ENCODE results near the gene CEP83.

Gene CEP83

DNA sequence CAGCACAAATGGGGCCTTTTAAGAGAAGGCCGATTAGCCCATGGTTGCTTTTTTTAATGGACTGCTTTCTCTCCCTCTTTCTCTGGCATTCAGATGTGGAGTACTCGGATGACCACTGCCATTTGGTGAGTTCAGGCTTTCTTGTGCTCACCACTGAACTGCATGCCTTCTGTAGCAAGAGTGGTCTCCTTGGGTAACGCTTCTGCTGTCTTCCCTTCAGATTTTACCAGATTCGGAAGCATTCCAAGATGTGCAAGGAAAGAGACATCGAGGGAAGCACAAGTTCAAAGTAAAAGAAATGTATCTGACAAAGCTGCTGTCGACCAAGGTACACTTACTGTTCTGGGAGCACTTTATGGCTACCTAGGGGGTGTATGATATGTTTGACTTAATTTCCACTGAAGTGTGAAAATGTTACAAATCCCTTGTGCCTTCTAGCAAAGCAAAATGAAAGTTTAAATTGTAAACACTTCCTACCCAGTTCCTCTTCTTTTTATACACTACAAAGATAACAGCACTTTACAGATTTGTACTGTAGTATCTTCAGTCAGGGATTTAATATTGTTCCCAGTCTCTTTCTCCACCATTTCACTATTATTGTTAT is 162.5 kb downstream of the CEP83 start:
- in situ Hi-C loops (cut with MboI; ENCODE audit: low sequenced_read_pairs, unreplicated experiment): no loop called here
- TF ChIP-seq, protein P1, sequence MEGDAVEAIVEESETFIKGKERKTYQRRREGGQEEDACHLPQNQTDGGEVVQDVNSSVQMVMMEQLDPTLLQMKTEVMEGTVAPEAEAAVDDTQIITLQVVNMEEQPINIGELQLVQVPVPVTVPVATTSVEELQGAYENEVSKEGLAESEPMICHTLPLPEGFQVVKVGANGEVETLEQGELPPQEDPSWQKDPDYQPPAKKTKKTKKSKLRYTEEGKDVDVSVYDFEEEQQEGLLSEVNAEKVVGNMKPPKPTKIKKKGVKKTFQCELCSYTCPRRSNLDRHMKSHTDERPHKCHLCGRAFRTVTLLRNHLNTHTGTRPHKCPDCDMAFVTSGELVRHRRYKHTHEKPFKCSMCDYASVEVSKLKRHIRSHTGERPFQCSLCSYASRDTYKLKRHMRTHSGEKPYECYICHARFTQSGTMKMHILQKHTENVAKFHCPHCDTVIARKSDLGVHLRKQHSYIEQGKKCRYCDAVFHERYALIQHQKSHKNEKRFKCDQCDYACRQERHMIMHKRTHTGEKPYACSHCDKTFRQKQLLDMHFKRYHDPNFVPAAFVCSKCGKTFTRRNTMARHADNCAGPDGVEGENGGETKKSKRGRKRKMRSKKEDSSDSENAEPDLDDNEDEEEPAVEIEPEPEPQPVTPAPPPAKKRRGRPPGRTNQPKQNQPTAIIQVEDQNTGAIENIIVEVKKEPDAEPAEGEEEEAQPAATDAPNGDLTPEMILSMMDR (IDR thresholded peaks at IDR 0.05; ENCODE audit: borderline replicate concordance, control extremely low read depth, extremely low read depth, insufficient read depth, missing control alignments): no peak
- DNase-seq (ENCODE audit: low spot score): no peak

DNA sequence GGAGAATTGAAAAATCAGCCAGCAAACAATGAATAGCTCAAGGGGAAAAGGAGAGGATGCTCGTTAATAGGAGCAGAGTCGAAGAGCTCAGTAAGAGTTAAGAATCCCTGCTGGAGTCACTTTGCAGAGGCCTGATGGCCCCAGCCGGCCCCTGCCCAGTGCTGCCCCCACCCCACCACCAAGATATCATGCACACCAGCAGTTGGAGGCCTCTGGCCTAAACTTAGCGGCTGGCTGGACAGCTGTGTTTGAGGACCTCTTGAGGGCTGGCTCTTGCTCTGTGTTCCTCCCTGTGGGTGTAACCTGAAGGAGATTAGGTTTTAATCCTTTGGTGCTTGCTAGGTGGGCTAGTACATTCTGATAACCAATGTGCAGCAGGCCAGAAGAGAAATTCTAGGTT is 169.3 kb downstream of the CEP83 start:
- in situ Hi-C loops (cut with MboI; ENCODE audit: low sequenced_read_pairs, unreplicated experiment): no loop called here
- TF ChIP-seq, protein P1 (IDR thresholded peaks at IDR 0.05; ENCODE audit: borderline replicate concordance, control extremely low read depth, extremely low read depth, insufficient read depth, missing control alignments): no peak
- DNase-seq (ENCODE audit: low spot score): no peak

DNA sequence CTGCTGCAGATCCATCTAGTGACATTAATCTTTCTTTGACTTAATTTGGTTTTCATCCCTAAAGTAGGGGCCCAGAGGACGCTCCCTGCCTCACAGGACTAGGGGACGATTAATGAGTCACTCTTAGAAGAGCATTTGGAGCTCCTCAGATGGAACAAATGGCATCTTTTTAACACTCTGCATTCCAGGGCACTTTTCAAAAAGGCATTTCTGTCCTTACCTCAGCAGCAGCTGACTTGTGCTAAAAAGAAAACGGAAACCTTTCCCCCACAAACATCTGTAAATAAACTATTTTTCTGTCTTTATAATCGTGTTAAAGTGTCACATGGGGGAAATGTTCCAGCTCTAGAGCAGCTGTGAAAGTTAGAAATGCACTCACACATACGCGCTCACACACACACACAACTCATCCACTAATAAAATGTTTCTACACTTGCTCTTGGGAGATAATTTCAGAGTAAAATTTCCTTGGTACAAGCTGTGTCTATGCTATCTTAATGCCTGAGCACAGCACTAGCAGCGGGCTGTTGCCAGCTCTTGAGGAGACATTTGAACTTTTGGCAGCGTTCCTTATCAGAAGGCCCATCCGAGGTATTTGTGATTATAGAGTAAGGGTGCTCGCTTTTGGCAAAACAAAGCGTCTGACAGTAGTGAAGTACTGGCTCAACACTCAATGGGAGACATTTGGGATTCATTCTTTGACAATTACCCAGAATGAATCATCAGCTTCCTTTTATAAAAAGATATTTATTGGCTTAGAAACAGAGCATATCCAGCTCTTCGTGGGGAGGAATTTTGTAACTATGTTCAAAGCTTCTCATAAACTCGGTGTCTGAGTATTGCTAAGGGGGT is 170.0 kb downstream of the CEP83 start:
- in situ Hi-C loops (cut with MboI; ENCODE audit: low sequenced_read_pairs, unreplicated experiment): no loop called here
- DNase-seq (ENCODE audit: low spot score): no peak
- TF ChIP-seq, protein P1 (IDR thresholded peaks at IDR 0.05; ENCODE audit: borderline replicate concordance, control extremely low read depth, extremely low read depth, insufficient read depth, missing control alignments): no peak

DNA sequence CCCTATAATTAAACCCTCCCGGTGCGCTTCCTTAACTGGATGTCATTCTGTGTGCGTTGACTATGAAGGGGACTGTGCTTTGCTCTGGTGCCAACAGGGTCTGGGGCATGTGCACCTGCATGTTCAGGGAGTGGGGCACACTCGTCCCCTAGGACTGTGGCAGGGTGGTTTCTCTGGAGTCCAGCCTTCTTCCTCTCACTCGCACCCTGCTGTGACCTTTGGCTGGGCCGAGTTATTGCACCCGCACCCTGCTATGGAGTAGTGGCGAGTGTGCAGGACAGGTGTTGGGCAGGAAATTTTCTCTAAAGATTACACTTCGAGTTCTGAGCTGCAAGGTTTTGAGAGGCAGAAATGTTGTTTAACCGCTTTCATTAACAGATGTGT is 172.4 kb downstream of the CEP83 start:
- TF ChIP-seq, protein P1 (IDR thresholded peaks at IDR 0.05; ENCODE audit: borderline replicate concordance, control extremely low read depth, extremely low read depth, insufficient read depth, missing control alignments): no peak
- DNase-seq (ENCODE audit: low spot score): no peak
- in situ Hi-C loops (cut with MboI; ENCODE audit: low sequenced_read_pairs, unreplicated experiment): no loop called here

DNA sequence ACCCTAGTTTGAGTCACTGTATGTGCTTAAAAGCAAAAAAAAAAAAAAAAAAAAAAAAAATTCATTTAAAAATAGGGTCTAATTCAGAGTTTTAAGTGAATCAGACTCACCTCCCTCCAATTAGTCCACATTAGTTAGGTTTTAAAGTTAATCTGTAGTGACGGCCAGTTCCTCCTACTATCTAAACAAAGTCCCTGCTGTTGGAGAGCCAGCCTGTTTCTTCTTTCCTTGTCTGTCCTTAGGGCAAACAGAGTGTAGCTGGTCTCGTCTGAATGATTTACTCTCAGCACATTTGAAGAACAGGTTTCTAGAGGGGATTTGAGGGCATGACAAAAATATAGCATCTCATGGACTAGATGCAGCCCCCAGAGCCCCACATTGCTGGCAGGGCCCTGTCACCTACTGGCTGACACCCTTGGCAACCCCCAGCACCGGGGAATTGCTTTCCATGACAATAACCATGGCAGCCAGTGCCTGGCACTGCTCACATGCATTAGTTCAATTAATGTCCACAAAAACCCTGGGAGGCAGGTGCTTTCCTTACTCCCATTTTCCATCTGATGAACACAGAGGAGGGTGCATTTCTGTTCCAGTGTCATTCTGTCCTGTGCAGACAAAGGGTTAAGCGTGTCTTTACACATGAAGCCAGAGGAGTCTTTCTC is 173.0 kb downstream of the CEP83 start:
- in situ Hi-C loops (cut with MboI; ENCODE audit: low sequenced_read_pairs, unreplicated experiment): no loop called here
- TF ChIP-seq, protein P1 (IDR thresholded peaks at IDR 0.05; ENCODE audit: borderline replicate concordance, control extremely low read depth, extremely low read depth, insufficient read depth, missing control alignments): no peak
- DNase-seq (ENCODE audit: low spot score): no peak

DNA sequence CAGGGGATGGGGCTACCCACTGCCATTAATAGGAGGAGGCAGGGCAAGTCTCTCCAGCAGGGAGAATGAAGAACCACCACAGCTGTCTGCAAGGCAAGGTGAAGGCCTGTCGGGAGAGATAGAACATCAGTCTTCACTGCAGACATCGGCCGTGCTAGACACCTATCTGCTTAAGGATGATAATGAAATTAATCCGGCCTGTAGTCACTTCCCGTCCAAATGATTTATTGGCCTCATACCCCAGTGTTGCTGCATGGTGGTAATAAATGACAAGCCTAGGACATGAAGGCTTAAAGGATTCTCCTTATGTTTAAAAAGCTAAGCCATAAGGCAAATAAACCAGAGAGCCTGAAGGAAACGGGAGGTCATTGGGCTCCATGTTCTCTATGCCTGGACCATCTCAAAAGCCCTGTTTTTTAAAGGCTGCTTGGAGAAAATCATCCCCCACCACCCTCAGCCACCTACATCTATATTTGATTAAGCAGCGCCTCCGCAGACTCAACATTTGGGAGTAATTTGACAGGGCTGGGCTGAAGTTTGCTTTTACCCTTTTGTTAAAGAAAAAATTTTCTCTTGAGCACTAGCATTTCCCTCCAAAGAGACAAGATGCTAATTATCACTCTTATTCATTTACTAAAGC is 173.6 kb downstream of the CEP83 start:
- no peak for DNase-seq (ENCODE audit: low spot score)
- in situ Hi-C loops (cut with MboI; ENCODE audit: low sequenced_read_pairs, unreplicated experiment): no loop called here
- TF ChIP-seq, protein P1 (IDR thresholded peaks at IDR 0.05; ENCODE audit: borderline replicate concordance, control extremely low read depth, extremely low read depth, insufficient read depth, missing control alignments): no peak
